HepG2 (cell line): ENCODE data around the gene CTSW. TPM values are rescaled to one million over a fixed set of nuclear protein-coding genes. Genes with fewer than 3 reads are reported as not detected.
A peak's percentile ranks its signal among the peaks of the same experiment; 100 is the strongest.

Source experiments
- ATAC-seq: fragments of 200-7000 bp; cut with Tn5 transposase; 3 replicates; pipeline ENCODE4 v1.9.1; 2020; ENCODE audit warnings: mild to moderate bottlenecking, moderate library complexity
- BruUV-seq: library from RNA; stranded (reverse); fragments of 400-500 nt; replicated peaks from 2 replicates; lab custom pipeline; 2021; lab: Mats Ljungman, UMichigan
- CTCF ChIA-PET: fragments of 300-600 bp; formaldehyde crosslinking; extraction: SDS; loops from one replicate; lab custom pipeline; 2021; ENCODE audit warnings: low total read pairs, inconsistent platforms, low intra/inter-chr PET ratio; lab: Yijun Ruan, JAX
- POLR2A ChIA-PET: fragments of 350-600 bp; sonication (Branson Sonifier 250); formaldehyde crosslinking; loops from one replicate; lab custom pipeline; 2020; ENCODE audit warnings: antibody characterized with exemption, inconsistent platforms; lab: Yijun Ruan, JAX
- DNase-seq: peaks from one replicate; pipeline ENCODE4 v3.0.0-alpha.2; 2015; ENCODE audit warnings: low spot score
- FAIRE-seq: peaks from 3 replicates; lab custom pipeline; 2011; peaks lifted over from hg19 to GRCh38; lab: Jason Lieb, UNC
- H2AFZ ChIP-seq: one replicate; pipeline ENCODE4 v1.6.1; 2011; ENCODE audit warnings: low read length, inconsistent platforms
- H3K27ac ChIP-seq: fragments of 300-600 bp; 3 replicates; pipeline ENCODE4 v1.8.0; 2011; ENCODE audit warnings: mixed run types, mild to moderate bottlenecking, mixed read lengths, low read length, inconsistent platforms; ENCODE audit not compliant: insufficient read depth; ENCODE audit errors: extremely low read length
- H3K27me3 ChIP-seq, 2 experiments: fragments of 200-600 bp in 1 of 2; 2 replicates in 1 of 2; 3 replicates in 1 of 2; pipeline versions ENCODE4 v1.6.0 to v1.8.0; 2011; ENCODE audit warnings: low read length in 2 of 2, mild to moderate bottlenecking in 2 of 2, moderate library complexity in 2 of 2, inconsistent platforms in 1 of 2; ENCODE audit not compliant: insufficient read depth in 2 of 2, control insufficient read depth in 1 of 2
- H3K36me3 ChIP-seq, 2 experiments: fragments of 200-600 bp in 1 of 2; replicated peaks in 1 of 2; 2 replicates in 1 of 2; 3 replicates in 1 of 2; pipeline versions ENCODE4 v1.5.1 to v1.8.0; 2011; ENCODE audit warnings: low read length in 2 of 2, inconsistent platforms in 1 of 2; ENCODE audit not compliant: insufficient read depth in 2 of 2, control insufficient read depth in 1 of 2
- H3K4me1 ChIP-seq: 2 replicates; pipeline ENCODE4 v1.5.1; 2012; ENCODE audit warnings: low read length, inconsistent platforms; ENCODE audit not compliant: insufficient read depth
- H3K4me2 ChIP-seq: 2 replicates; pipeline ENCODE4 v1.6.0; 2011; ENCODE audit warnings: low read depth, low read length, inconsistent platforms
- H3K4me3 ChIP-seq, 3 experiments: fragments of 200-600 bp in 1 of 3; sonication (generic), shearing (Covaris generic) in 1 of 3; replicated peaks in 1 of 3; 2 replicates each; pipeline ENCODE4 v1.5.1; 2011 to 2016; ENCODE audit warnings: low read length in 3 of 3, inconsistent platforms in 2 of 3, low read depth in 2 of 3, mild to moderate bottlenecking in 2 of 3, control low read depth in 1 of 3, mixed read lengths in 1 of 3; ENCODE audit not compliant: insufficient read depth in 1 of 3
- H3K79me2 ChIP-seq: one replicate; pipeline ENCODE4 v1.6.1; 2011; ENCODE audit warnings: low read length, inconsistent platforms; ENCODE audit not compliant: insufficient read depth
- H3K9ac ChIP-seq: 2 replicates; pipeline ENCODE4 v1.6.0; 2011; ENCODE audit warnings: mild to moderate bottlenecking, low read depth, low read length, inconsistent platforms; ENCODE audit not compliant: insufficient read depth
- H3K9me3 ChIP-seq: 2 replicates; pipeline ENCODE4 v1.5.1; 2012; ENCODE audit warnings: mild to moderate bottlenecking, low read length
- H4K20me1 ChIP-seq: 2 replicates; pipeline ENCODE4 v1.6.0; 2011; ENCODE audit warnings: inconsistent platforms, mild to moderate bottlenecking, low read length, moderate library complexity; ENCODE audit not compliant: insufficient read depth
- AKAP8 ChIP-seq: sonication (generic); formaldehyde crosslinking; IDR thresholded peaks from 2 replicates; pipeline ENCODE4 v1.5.1; 2020; ENCODE audit warnings: mild to moderate bottlenecking, missing genetic modification reagents
- MIER3 ChIP-seq: IDR thresholded peaks from 2 replicates; pipeline ENCODE4 v1.6.1; 2016; ENCODE audit warnings: missing compliant biosample characterization, borderline replicate concordance
- MTA1 ChIP-seq: sonication (generic); formaldehyde crosslinking; IDR thresholded peaks from 2 replicates; pipeline ENCODE4 v1.4.0; 2020; ENCODE audit warnings: missing genetic modification reagents, mild to moderate bottlenecking, borderline replicate concordance
- NPAS2 ChIP-seq: sonication (generic); formaldehyde crosslinking; IDR thresholded peaks from 2 replicates; pipeline ENCODE4 v1.8.0; 2022; ENCODE audit warnings: mild to moderate bottlenecking, missing genetic modification reagents, borderline replicate concordance
- POLR2AphosphoS2 ChIP-seq: IDR thresholded peaks from 2 replicates; pipeline ENCODE4 v1.6.1; 2011; ENCODE audit warnings: low read depth, low read length, improper control_type of control experiment
- SMYD3 ChIP-seq: sonication (generic); formaldehyde crosslinking; IDR thresholded peaks from 2 replicates; pipeline ENCODE4 v1.8.1; 2023; ENCODE audit warnings: mild to moderate bottlenecking, missing genetic modification reagents
- TCF12 ChIP-seq, 2 experiments: fragments of 450-650 bp in 1 of 2; sonication (generic) in 1 of 2; formaldehyde crosslinking in 1 of 2; IDR thresholded peaks; 2 replicates each; pipeline versions ENCODE4 v1.6.1 to v1.8.0; 2017 to 2022; ENCODE audit warnings: antibody characterized with exemption in 1 of 2, mild to moderate bottlenecking in 1 of 2, missing genetic modification reagents in 1 of 2, moderate library complexity in 1 of 2
- ZC3H4 ChIP-seq: sonication (generic); formaldehyde crosslinking; IDR thresholded peaks from 2 replicates; pipeline ENCODE4 v1.4.0; 2020; ENCODE audit warnings: missing genetic modification reagents, borderline replicate concordance
- ZNF230 ChIP-seq: sonication (generic); formaldehyde crosslinking; IDR thresholded peaks from 2 replicates; pipeline ENCODE4 v1.4.0; 2020; ENCODE audit warnings: mild to moderate bottlenecking, missing genetic modification reagents
- ZNF747 ChIP-seq: sonication (generic); formaldehyde crosslinking; IDR thresholded peaks from 2 replicates; pipeline ENCODE4 v1.8.1; 2023; ENCODE audit warnings: missing genetic modification reagents, mild to moderate bottlenecking, borderline replicate concordance
- WGBS: methylation state at CpG from one replicate; pipeline ENCODE4 v1.1.6; 2017; ENCODE audit warnings: low lambda C conversion rate; 5-methylcytosine and 5-hydroxymethylcytosine counted together
- in situ Hi-C: cut with HindIII; loops from 2 replicates; pipeline ENCODE4 v1.10.0; 2017; ENCODE audit warnings: low pct_unique_long_range_greater_than_20kb; ENCODE audit not compliant: extremely low pct_ligation_motif_present
- intact Hi-C: fragments of 100-400 bp; cut with micrococcal nuclease; formaldehyde crosslinking; loops from one replicate; pipeline ENCODE4 v1.10.0; 2022; ENCODE audit not compliant: unreplicated experiment
- polyA plus RNA-seq, 8 experiments: library from polyadenylated mRNA; depleted of rRNA in 3 of 8; stranded (reverse) in 7 of 8; unstranded in 1 of 8; fragments of >200 nt; fragmentation: Illumina TruSeq in 4 of 8; extraction: Trizol in 4 of 8; gene quantifications; 2 replicates each; pipeline versions ENCODE4 v1.2.1 to v1.2.3, GENCODE V29; 2011 to 2016; ENCODE audit warnings: low read depth in 4 of 8, missing spikeins in 1 of 8, mixed read lengths in 1 of 8; ENCODE audit not compliant: insufficient read depth in 1 of 8
- total RNA-seq, 5 experiments: library from RNA; depleted of rRNA; stranded (reverse); fragments of >200 nt; fragmentation: Illumina TruSeq; extraction: Trizol; gene quantifications; 2 replicates each; pipeline ENCODE4 v1.2.3, GENCODE V29; 2016; ENCODE audit warnings: low read depth in 1 of 5
- TF ChIP-seq, protein P1 (sequence below): sonication (generic); formaldehyde crosslinking; IDR thresholded peaks from 2 replicates; pipeline ENCODE4; 2020; ENCODE audit warnings: missing genetic modification reagents, mild to moderate bottlenecking, borderline replicate concordance
- TF ChIP-seq, protein P2 (sequence below): sonication (generic); formaldehyde crosslinking; IDR thresholded peaks from 2 replicates; pipeline ENCODE4 v1.5.0; 2020; ENCODE audit warnings: mild to moderate bottlenecking, missing genetic modification reagents
- TF ChIP-seq, protein P3 (sequence below): sonication (generic); formaldehyde crosslinking; IDR thresholded peaks from 2 replicates; pipeline ENCODE4 v1.4.0; 2020; ENCODE audit warnings: mild to moderate bottlenecking, missing genetic modification reagents
- TF ChIP-seq, protein P4 (sequence below): sonication (generic); IDR thresholded peaks from 2 replicates; pipeline ENCODE4 v1.6.1; 2016; ENCODE audit warnings: low read depth, borderline replicate concordance
- TF ChIP-seq, protein P5 (sequence below): sonication (generic); formaldehyde crosslinking; IDR thresholded peaks from 2 replicates; pipeline ENCODE4 v1.5.0; 2020; ENCODE audit warnings: missing genetic modification reagents, mild to moderate bottlenecking, borderline replicate concordance

CTSW gene
- total and polyA plus RNA-seq, 2 of the 13 experiments (the other 11 are each of a cell fraction or from before 2014, with no cell fraction given): 0.09 TPM; not detected in 1

DNA sequence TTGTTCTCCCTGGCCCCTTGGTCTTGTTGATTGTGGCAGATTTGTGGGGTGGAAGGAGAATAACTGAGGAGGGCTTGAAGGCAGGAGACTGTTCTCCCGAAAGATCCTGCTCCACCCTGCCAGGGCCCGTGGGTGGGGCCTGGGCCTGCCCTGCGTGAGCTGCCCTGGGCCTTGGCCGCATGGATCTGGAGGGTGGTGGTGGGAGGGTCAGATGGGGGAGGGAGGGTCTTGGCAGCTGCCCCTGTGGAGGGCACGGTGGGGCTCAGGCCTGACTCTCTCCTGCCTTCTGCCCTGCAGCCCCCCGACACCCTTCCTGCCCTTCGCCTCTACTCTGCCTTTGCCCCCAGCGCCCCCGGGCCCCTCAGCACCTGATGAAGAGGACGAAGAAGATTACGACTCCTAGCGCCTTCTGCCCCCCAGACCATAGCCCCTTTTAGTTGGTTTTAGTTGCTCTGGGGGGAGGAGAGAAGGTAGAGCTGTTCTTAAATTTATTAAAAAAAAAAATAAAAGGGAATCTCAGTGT is 41.5 kb downstream of the CTSW start:
- Histone ChIP-seq H4K20me1 (no peaks in the 10 kb centered on the region), H3K79me2 (peaks cover 11% of the 10 kb centered on the region), H3K4me1 (peaks cover 33% of the 10 kb centered on the region), H2AFZ (no peak overlapping the region), H3K27ac (no peak overlapping the region), H3K36me3 (no peaks in the 10 kb centered on the region; a peak in 1 of 5 replicates), H3K9ac (no peak overlapping the region), H3K9me3 (no peaks in the 10 kb centered on the region), H3K4me2 (peak overlapping the region; percentile 93), H3K4me3 (no peak overlapping the region), H3K27me3 (no peaks in the 10 kb centered on the region)
- WGBS: 95% methylated on average over 7 of the region's 12 CpGs
- DNase-seq: no peak
- FAIRE-seq: no peak
- in situ Hi-C loops (no loop called here), intact Hi-C loops (no loop called here)
- no TSS peak for BruUV-seq
- POLR2A ChIA-PET: no interaction called here
- CTCF ChIA-PET: no interaction called here
- no peak for ATAC-seq
- TF ChIP-seq NPAS2: no peak
- no peak for TF ChIP-seq ZNF230 (CRISPR knock-in tag)
- TF ChIP-seq, protein P1, sequence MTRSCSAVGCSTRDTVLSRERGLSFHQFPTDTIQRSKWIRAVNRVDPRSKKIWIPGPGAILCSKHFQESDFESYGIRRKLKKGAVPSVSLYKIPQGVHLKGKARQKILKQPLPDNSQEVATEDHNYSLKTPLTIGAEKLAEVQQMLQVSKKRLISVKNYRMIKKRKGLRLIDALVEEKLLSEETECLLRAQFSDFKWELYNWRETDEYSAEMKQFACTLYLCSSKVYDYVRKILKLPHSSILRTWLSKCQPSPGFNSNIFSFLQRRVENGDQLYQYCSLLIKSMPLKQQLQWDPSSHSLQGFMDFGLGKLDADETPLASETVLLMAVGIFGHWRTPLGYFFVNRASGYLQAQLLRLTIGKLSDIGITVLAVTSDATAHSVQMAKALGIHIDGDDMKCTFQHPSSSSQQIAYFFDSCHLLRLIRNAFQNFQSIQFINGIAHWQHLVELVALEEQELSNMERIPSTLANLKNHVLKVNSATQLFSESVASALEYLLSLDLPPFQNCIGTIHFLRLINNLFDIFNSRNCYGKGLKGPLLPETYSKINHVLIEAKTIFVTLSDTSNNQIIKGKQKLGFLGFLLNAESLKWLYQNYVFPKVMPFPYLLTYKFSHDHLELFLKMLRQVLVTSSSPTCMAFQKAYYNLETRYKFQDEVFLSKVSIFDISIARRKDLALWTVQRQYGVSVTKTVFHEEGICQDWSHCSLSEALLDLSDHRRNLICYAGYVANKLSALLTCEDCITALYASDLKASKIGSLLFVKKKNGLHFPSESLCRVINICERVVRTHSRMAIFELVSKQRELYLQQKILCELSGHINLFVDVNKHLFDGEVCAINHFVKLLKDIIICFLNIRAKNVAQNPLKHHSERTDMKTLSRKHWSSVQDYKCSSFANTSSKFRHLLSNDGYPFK (CRISPR knock-in tag): no peak
- no peak for TF ChIP-seq AKAP8 (CRISPR knock-in tag)
- no peak for TF ChIP-seq TCF12 (IDR thresholded peaks at IDR 0.05)
- no peak for TF ChIP-seq TCF12 (CRISPR knock-in tag; IDR thresholded peaks at IDR 0.05)
- TF ChIP-seq, protein P2, sequence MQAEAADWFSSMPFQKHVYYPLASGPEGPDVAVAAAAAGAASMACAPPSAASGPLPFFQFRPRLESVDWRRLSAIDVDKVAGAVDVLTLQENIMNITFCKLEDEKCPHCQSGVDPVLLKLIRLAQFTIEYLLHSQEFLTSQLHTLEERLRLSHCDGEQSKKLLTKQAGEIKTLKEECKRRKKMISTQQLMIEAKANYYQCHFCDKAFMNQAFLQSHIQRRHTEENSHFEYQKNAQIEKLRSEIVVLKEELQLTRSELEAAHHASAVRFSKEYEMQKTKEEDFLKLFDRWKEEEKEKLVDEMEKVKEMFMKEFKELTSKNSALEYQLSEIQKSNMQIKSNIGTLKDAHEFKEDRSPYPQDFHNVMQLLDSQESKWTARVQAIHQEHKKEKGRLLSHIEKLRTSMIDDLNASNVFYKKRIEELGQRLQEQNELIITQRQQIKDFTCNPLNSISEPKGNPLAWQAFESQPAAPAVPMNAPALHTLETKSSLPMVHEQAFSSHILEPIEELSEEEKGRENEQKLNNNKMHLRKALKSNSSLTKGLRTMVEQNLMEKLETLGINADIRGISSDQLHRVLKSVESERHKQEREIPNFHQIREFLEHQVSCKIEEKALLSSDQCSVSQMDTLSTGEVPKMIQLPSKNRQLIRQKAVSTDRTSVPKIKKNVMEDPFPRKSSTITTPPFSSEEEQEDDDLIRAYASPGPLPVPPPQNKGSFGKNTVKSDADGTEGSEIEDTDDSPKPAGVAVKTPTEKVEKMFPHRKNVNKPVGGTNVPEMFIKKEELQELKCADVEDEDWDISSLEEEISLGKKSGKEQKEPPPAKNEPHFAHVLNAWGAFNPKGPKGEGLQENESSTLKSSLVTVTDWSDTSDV: no peak
- no peak for TF ChIP-seq MTA1 (CRISPR knock-in tag)
- TF ChIP-seq ZC3H4: no peak
- no peak for TF ChIP-seq MIER3 (CRISPR knock-in tag)
- TF ChIP-seq, protein P3, sequence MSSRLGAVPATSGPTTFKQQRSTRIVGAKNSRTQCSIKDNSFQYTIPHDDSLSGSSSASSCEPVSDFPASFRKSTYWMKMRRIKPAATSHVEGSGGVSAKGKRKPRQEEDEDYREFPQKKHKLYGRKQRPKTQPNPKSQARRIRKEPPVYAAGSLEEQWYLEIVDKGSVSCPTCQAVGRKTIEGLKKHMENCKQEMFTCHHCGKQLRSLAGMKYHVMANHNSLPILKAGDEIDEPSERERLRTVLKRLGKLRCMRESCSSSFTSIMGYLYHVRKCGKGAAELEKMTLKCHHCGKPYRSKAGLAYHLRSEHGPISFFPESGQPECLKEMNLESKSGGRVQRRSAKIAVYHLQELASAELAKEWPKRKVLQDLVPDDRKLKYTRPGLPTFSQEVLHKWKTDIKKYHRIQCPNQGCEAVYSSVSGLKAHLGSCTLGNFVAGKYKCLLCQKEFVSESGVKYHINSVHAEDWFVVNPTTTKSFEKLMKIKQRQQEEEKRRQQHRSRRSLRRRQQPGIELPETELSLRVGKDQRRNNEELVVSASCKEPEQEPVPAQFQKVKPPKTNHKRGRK (CRISPR knock-in tag): no peak
- TF ChIP-seq, protein P4, sequence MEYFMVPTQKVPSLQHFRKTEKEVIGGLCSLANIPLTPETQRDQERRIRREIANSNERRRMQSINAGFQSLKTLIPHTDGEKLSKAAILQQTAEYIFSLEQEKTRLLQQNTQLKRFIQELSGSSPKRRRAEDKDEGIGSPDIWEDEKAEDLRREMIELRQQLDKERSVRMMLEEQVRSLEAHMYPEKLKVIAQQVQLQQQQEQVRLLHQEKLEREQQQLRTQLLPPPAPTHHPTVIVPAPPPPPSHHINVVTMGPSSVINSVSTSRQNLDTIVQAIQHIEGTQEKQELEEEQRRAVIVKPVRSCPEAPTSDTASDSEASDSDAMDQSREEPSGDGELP: no peak
- TF ChIP-seq, protein P5, sequence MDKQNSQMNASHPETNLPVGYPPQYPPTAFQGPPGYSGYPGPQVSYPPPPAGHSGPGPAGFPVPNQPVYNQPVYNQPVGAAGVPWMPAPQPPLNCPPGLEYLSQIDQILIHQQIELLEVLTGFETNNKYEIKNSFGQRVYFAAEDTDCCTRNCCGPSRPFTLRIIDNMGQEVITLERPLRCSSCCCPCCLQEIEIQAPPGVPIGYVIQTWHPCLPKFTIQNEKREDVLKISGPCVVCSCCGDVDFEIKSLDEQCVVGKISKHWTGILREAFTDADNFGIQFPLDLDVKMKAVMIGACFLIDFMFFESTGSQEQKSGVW (CRISPR knock-in tag): no peak
- no peak for TF ChIP-seq SMYD3 (CRISPR knock-in tag)
- TF ChIP-seq POLR2AphosphoS2: no peak
- TF ChIP-seq ZNF747 (CRISPR knock-in tag): no peak
